ENCODE measurements around the gene VEGFD.
"Not testable (repeated sequence)": the region's sequence is repeated elsewhere in the genome, so short reads cannot be mapped to it uniquely, and the experiment has no call there.

Gene VEGFD

GRCh38 chrX:15358533-15358932, 25.7 kb downstream of the VEGFD start:
- DNase-seq = no peak

DNA sequence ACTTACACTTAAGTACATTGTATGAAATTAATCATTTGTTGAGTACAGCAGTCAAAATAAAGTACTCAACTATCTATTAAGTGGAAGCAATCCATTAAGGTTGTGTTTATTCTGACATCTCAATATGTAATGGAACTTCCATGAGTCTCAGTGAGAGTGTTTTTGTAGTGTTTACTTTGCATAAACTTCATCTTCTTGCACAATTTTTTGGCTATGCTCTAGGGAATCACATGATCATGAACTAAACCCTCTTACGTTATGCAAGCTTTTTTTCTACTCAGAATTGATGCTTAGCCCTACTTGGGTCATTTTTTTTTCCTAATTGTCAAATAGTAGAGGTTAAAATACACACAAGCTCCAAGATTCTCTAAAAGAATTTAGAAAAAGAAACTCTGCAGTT, 27.8 kb downstream of the VEGFD start:
- DNase-seq = no peak

GRCh38 chrX:15350329-15350996, 33.8 kb downstream of the VEGFD start:
- DNase-seq = no peak

- peak; percentile 49 for DNase-seq
Observed at GRCh38 chrX:15349046-15349445, 35.2 kb downstream of the VEGFD start.

DNA sequence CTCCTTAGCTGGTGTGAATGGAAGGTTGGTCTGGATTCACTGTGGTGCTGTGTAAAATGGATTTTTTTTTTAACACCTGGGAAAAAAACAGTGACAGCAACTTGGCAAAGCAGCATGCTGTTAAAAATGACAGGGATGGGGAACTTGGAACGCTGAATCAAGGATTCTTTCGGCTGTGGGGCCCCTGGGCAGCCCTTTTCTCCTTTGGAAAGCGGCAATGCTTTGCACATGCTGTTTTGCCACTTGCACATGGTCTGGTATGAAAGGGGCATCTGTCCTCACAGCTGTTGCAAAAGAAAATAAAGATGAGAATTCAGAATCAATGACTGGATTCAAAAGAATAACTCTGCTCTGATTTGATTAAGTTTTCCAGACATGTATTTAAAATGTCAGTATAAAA, 38.2 kb downstream of the VEGFD start:
- DNase-seq = no peak

DNA sequence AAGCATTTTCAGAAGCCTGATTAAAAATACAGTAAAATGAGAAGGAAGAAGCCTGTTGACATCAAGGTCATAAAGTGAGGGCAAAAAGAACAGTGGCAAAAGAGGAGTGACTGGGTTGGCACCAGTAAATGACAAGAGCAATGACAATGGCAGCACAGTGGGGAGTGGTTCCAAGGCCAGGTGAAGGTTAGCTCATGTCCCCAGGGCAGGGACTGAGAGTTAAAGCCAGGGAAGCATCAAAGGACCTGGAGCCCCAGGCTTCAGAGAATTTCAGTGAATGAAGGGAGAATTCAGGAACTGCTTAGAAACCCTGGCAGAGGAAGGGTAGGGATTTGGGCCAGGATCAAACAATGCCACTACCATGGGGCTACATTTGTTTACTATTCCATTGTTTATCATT, 40.1 kb downstream of the VEGFD start:
- no peak for DNase-seq

DNA sequence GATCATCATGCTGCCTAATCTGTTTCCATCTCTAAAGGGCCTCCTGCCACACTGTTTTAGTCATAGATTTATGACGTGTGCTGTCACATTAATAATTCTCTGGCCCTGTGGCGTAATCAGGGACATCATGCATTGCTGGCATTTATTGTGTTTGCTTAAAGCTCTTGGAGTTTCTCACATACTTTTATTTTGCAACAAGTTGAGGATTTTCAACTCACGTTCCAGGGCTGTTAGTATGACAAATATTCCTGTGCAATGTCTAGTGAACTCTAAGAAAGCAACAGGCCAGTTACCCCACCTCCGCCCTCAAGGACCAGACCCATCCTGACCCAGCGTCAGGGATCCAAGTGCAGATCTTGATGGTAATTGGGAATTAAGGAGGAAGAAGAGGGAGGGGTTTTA, 41.1 kb downstream of the VEGFD start:
- DNase-seq = peak; percentile 46

- no peak for DNase-seq
Observed at GRCh38 chrX:15340867-15341266, 43.3 kb downstream of the VEGFD start.

GRCh38 chrX:15336023-15336413, 48.2 kb downstream of the VEGFD start:
- DNase-seq = peak; percentile 46

GRCh38 chrX:15335135-15336022, 48.8 kb downstream of the VEGFD start, which contains the start of gene PIGA:
TSS of gene PIGA (minus strand) at chrX:15335523. CDS start at chrX:15331930, 3,593 bp downstream.
- DNase-seq = peak; percentile 96

- DNase-seq = no peak
Observed at GRCh38 chrX:15334561-15334960, 49.7 kb downstream of the VEGFD start.

GRCh38 chrX:15328821-15329220, 55.4 kb downstream of the VEGFD start:
- DNase-seq = no peak

DNA sequence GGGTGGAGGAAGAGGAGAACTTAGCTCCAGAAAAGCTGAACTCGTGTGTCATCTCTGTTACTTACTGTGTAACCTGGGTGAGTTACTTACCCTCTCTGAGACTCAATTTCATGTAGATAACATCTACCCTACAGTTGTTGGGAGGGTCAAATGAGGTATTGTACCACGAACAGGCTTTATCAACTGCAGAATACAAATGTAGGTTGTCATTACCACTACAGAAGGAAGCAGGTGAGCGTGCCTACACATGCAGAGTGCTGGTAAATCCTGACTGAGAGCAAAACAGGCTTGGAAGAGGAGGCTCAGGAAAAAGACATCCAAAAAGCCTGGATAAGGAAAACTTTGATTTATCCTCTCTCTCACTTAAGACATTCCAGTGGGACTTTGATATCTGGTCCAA, 56.1 kb downstream of the VEGFD start:
- DNase-seq = no peak

- no peak for DNase-seq
Observed at GRCh38 chrX:15322472-15322871, 61.7 kb downstream of the VEGFD start.

DNA sequence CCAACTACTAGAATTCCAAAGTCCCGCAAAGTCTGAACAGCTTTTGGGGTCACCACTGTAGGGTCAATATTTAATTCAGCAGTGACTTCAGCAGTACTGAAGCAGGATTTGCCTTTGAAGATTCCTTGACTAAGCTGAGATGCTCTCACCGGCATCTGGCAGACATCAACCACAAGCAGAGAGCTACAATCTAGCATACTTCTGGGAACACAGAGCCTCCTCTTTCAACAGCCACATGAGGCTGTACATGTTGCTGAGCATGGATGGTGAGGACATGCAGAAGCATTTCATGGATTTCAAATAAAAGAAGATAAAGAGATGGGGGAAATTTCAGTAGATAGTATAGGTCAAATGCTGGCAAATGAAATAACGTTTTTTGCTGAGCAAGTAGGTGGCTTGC, 62.1 kb downstream of the VEGFD start:
- no peak for DNase-seq

- DNase-seq = no peak
Observed at GRCh38 chrX:15321447-15321846, 62.8 kb downstream of the VEGFD start.

DNA sequence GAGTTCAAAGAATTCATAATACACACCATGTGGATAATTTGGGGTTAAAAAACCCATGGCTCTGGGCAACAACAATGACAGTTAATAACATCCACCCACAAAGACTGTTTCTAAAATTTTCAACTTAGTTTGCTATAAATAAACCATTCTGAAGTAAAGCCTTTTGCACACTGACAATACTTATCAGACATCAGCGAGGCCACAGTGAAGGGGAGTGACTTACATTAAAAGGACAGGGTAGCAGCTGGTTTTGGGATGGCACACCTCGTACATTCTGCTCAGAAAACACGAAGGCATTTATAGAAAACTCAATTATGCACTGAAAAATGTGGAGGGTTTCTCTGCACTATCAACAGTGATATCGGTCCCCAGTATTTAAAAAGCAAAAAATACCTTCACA, 63.9 kb downstream of the VEGFD start:
- DNase-seq = no peak

DNA sequence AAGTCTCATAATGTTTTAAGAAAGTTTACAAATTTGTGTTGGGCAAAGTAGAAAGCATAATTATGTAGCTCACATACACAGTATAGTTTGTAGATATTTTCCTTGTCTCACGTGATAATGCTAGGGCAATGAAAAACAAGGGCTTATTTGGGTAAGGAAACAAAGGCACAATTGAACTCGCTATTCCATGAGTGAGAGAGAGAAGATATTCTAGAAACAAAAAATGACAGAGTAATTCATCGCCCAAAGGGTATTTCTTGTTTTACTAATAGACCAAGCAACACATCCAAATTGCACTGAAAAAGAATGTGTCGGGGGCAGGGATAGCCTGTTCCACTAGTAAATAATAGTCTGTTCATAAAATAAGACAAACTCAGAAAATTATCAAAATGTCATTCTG, 65.1 kb downstream of the VEGFD start:
- DNase-seq = no peak

GRCh38 chrX:15315509-15315908, 68.7 kb downstream of the VEGFD start, which contains the start of gene ASB11:
TSS of gene ASB11 (minus strand) at chrX:15315640. CDS start at chrX:15315605, 35 bp downstream.
- no peak for DNase-seq

- DNase-seq = no peak
Observed at GRCh38 chrX:15314472-15314871, 69.7 kb downstream of the VEGFD start.

GRCh38 chrX:15311119-15311518, 73.1 kb downstream of the VEGFD start:
- DNase-seq = no peak

DNA sequence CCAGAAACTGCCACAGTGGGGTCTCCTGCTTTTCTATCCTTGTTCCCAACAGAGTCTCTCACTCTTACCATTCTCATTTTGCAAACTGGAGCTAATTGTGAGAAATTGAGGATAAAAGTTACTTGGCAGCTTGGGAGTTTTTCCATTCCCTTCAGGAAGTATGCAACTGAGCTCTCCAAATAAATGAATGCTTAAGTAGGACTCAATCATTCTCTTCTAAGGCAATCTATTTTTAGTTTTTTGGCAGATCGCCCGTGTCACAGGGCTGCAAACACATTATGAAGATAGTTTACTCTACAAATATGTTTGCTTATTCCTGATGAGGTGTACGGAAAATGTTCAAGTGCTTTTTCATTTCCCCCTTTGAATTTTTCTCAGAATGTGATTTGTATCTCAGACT, 74.1 kb downstream of the VEGFD start:
- DNase-seq = peak; percentile 39

- not testable (repeated sequence) for DNase-seq
Observed at GRCh38 chrX:15305899-15306298, 78.3 kb downstream of the VEGFD start.

DNA sequence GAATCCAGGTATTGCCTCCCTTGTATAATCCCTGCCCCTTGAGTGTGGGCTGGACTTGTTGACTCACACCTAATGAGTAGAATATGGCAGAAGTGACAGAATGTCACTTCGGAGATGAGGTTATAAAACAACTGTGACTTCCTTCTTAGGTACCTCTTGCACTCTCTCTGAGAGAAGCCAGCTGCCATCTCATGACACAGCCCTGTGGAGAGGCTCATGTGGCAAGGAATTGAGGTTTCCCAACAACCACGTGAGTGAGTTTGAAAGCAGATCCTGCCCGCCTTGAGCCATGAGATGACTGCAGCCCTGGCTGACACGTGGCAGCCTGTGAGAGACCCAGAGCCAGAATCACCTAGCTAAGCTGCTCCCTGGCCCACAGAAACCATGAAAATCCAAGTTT, 82.3 kb downstream of the VEGFD start:
- DNase-seq = peak; percentile 9
